Adrenal gland (tissue), 12 donors: ENCODE data around the gene MEDAG. TPM values are rescaled to one million over a fixed set of nuclear protein-coding genes. Genes with fewer than 3 reads are reported as not detected.
"Not testable (repeated sequence)": the region's sequence is repeated elsewhere in the genome, so short reads cannot be mapped to it uniquely, and the experiment has no call there.

Experiments used
- DNase-seq, 7 donors: peaks; one replicate each; pipeline ENCODE4 v3.0.0-alpha.2; 2019 to 2020
- H3K27ac ChIP-seq, 5 donors: fragments of 200-600 bp; sonication (generic) in 4 of 5; 1 replicate in 3 of 5; 2 replicates in 2 of 5; pipeline versions ENCODE4 v1.5.1 to v1.8.0; 2016 to 2020; ENCODE audit warnings: mild to moderate bottlenecking in 1 of 5
- H3K27me3 ChIP-seq: fragments of 200-600 bp; 2 replicates; pipeline ENCODE4 v1.8.0; 2021
- H3K36me3 ChIP-seq, 2 donors: fragments of 200-600 bp; replicated peaks in 1 of 2; 1 replicate in 1 of 2; 2 replicates in 1 of 2; pipeline versions ENCODE4 v1.5.1 to v1.8.0; 2018 to 2022
- H3K4me1 ChIP-seq, 2 donors: fragments of 200-600 bp; replicated peaks in 1 of 2; 1 replicate in 1 of 2; 2 replicates in 1 of 2; pipeline versions ENCODE4 v1.5.1 to v1.8.0; 2018 to 2021
- H3K4me3 ChIP-seq, 4 donors: fragments of 200-600 bp; sonication (generic) in 3 of 4; one replicate each; pipeline ENCODE4 v1.5.1; 2016 to 2018
- H3K9me3 ChIP-seq, 3 donors: fragments of 200-600 bp; sonication (generic) in 1 of 3; replicated peaks in 1 of 3; 1 replicate in 2 of 3; 2 replicates in 1 of 3; pipeline versions ENCODE4 v1.5.1 to v1.8.0; 2016 to 2021
- CTCF ChIP-seq, 6 experiments: fragments of 450-650 bp in 4 of 6; fragments of 200-600 bp in 2 of 6; sonication (generic) in 1 of 6; IDR thresholded peaks; 1 replicate in 5 of 6; 2 replicates in 1 of 6; pipeline versions ENCODE4 v1.5.1 to v1.8.0; 2016 to 2021; ENCODE audit warnings: antibody characterized with exemption in 6 of 6, mild to moderate bottlenecking in 2 of 6, moderate library complexity in 1 of 6
- POLR2A ChIP-seq, 2 donors: fragments of 450-650 bp; IDR thresholded peaks; one replicate each; pipeline ENCODE4 v1.6.1; 2017; ENCODE audit warnings: antibody characterized with exemption in 2 of 2, mild to moderate bottlenecking in 2 of 2, moderate library complexity in 1 of 2
- WGBS, 4 donors: extraction: QIAGEN DNeasy Blood & Tissue Kit in 2 of 4; methylation state at CpG; one replicate each; pipeline versions ENCODE4 v1.1.5 to v1.1.7; 2013 to 2017; 5-methylcytosine and 5-hydroxymethylcytosine counted together
- intact Hi-C, 2 donors: fragments of 100-400 bp; cut with DNase I; formaldehyde crosslinking; loops; one replicate each; pipeline versions ENCODE4 v1.14.1 to v1.15.0; 2022 to 2023
- polyA plus RNA-seq, 3 donors: library from polyadenylated mRNA; stranded (reverse); fragments of 200-250 nt in 2 of 3; fragments of 350-450 nt in 1 of 3; fragmentation: Illumina TruSeq in 1 of 3; extraction: RNeasy Lipid Tissue Mini Kit (QIAGEN cat#74804) in 1 of 3; gene quantifications; one replicate each; pipeline ENCODE4 v1.2.3, GENCODE V29; 2013 to 2014
- total RNA-seq, 9 donors: library from RNA; depleted of rRNA in 4 of 9; stranded (reverse); fragments of >200 nt in 4 of 9; fragments of 120-200 nt in 1 of 9; fragmentation: NEBNext Ultra II Directional in 1 of 9; extraction: Animal tissue kit (Norgen Biotek cat#: 25700) in 1 of 9; gene quantifications; one replicate each; pipeline versions ENCODE4 v1.1.0 to v1.2.4, GENCODE V29; 2013 to 2023
- donor health status: healthy with polysubstance abuse.
- donor health status: Bipolar disorder and iron deficiency.
- donor health status: DM: yes; HTN: yes; CAD: no.
- donor health status: DM: no; HTN: no; CAD: no.
- donor health status: DM: no; HTN: no; CAD: no.
- donor health status: DM: yes; HTN: yes; CAD: no.

Gene MEDAG
- total and polyA plus RNA-seq, 12 donors, result 0.72 to 19.8 (median 3.2) TPM

GRCh38 chr13:30926781-30927180 is 20.7 kb downstream of the MEDAG start:
- Histone ChIP-seq H3K4me3 (no peak overlapping the region), H3K27me3 (no peaks in the 10 kb centered on the region), H3K36me3 (no peaks in the 10 kb centered on the region), H3K4me1 (no peaks in the 10 kb centered on the region), H3K9me3 (no peaks in the 10 kb centered on the region), H3K27ac (no peak overlapping the region)
- WGBS, 4 donors, result 90 to 97% (median 92%) methylated on average over 3 of the region's 3 CpGs
- no peak for TF ChIP-seq CTCF (IDR thresholded peaks at IDR 0.05)
- TF ChIP-seq POLR2A (IDR thresholded peaks at IDR 0.05), result no peak
- intact Hi-C loops, result no loop called here
- no peak for DNase-seq

- intact Hi-C loops, result not testable (repeated sequence)
Observed at GRCh38 chr13:30927188-30927587, 21.1 kb downstream of the MEDAG start.

GRCh38 chr13:30927595-30927994 is 21.5 kb downstream of the MEDAG start:
- Histone ChIP-seq H3K27ac (no peak overlapping the region), H3K4me1 (no peaks in the 10 kb centered on the region), H3K4me3 (no peak overlapping the region), H3K27me3 (no peaks in the 10 kb centered on the region), H3K36me3 (no peaks in the 10 kb centered on the region), H3K9me3 (no peaks in the 10 kb centered on the region)
- DNase-seq, result no peak
- intact Hi-C loops, result no loop called here
- WGBS, 4 donors, result 95 to 100% (median 99%) methylated on average over 1 of the region's 1 CpG
- TF ChIP-seq CTCF (IDR thresholded peaks at IDR 0.05) (no peak), POLR2A (IDR thresholded peaks at IDR 0.05) (no peak)

More at GRCh38 chr13:30927188-30927587, 21.1 kb downstream of the MEDAG start:
- H3K9me3 ChIP-seq, H3K27me3 ChIP-seq, H3K4me1 ChIP-seq, H3K36me3 ChIP-seq, DNase-seq, H3K4me3 ChIP-seq, H3K27ac ChIP-seq: not testable (repeated sequence)
- 76 to 83% (median 78%) methylated on average over 3 of the region's 3 CpGs for WGBS, 4 donors

- H3K4me3 ChIP-seq, result no peak overlapping the region
- intact Hi-C loops, result no loop called here
- TF ChIP-seq POLR2A (IDR thresholded peaks at IDR 0.05) (no peak), CTCF (IDR thresholded peaks at IDR 0.05) (no peak)
- no peak for DNase-seq
- no peaks in the 10 kb centered on the region for H3K9me3 ChIP-seq
- WGBS, 4 donors, result 67 to 88% (median 79%) methylated on average over 5 of the region's 5 CpGs
- no peaks in the 10 kb centered on the region for H3K4me1 ChIP-seq
- H3K36me3 ChIP-seq, result no peaks in the 10 kb centered on the region
- no peak overlapping the region for H3K27ac ChIP-seq
- H3K27me3 ChIP-seq, result no peaks in the 10 kb centered on the region
Observed at GRCh38 chr13:30928978-30929377, 22.9 kb downstream of the MEDAG start.

GRCh38 chr13:30932481-30933353 is 26.6 kb downstream of the MEDAG start, which contains the start of gene TEX26:
TSS of gene TEX26 (plus strand) at chr13:30932656. CDS start at chr13:30932716, 60 bp downstream.
- H3K9me3 ChIP-seq, result no peaks in the 10 kb centered on the region
- no peaks in the 10 kb centered on the region for H3K4me1 ChIP-seq
- H3K36me3 ChIP-seq, result no peaks in the 10 kb centered on the region
- WGBS, 4 donors, result 40 to 56% (median 52%) methylated on average over 30 to 32 of the region's 32 CpGs
- no peak within 1 kb of the TSS for H3K4me3 ChIP-seq
- DNase-seq, result no peak
- no peaks in the 10 kb centered on the region for H3K27me3 ChIP-seq
- TF ChIP-seq CTCF (IDR thresholded peaks at IDR 0.05), result no peak
- no peak for TF ChIP-seq POLR2A (IDR thresholded peaks at IDR 0.05)
- H3K27ac ChIP-seq, result no peak within 1 kb of the TSS
- intact Hi-C loops, result no loop called here
